ENCODE results near the gene RNF151.

RNF151 gene

GRCh38 chr16:1920727-1921171 is 45.9 kb upstream of the RNF151 start:
- ChIA-PET POLR2A (no interaction called here), CTCF (interaction anchor here (1.0 kb wide), 1 partner anchor 9 kb away, joined by 3 read pairs; no protein-coding TSS in a partner anchor)
- TF ChIP-seq, protein P1, sequence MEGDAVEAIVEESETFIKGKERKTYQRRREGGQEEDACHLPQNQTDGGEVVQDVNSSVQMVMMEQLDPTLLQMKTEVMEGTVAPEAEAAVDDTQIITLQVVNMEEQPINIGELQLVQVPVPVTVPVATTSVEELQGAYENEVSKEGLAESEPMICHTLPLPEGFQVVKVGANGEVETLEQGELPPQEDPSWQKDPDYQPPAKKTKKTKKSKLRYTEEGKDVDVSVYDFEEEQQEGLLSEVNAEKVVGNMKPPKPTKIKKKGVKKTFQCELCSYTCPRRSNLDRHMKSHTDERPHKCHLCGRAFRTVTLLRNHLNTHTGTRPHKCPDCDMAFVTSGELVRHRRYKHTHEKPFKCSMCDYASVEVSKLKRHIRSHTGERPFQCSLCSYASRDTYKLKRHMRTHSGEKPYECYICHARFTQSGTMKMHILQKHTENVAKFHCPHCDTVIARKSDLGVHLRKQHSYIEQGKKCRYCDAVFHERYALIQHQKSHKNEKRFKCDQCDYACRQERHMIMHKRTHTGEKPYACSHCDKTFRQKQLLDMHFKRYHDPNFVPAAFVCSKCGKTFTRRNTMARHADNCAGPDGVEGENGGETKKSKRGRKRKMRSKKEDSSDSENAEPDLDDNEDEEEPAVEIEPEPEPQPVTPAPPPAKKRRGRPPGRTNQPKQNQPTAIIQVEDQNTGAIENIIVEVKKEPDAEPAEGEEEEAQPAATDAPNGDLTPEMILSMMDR (IDR thresholded peaks at IDR 0.05; ENCODE audit: control extremely low read depth, extremely low read depth, low read depth, missing control alignments) = no peak
- DNase-seq (ENCODE audit: extremely low spot score) = no peak

GRCh38 chr16:1922357-1922756 is 44.3 kb upstream of the RNF151 start:
- DNase-seq (ENCODE audit: extremely low spot score) = no peak
- ChIA-PET CTCF (interaction anchor here (1.0 to 2.3 kb wide), 2 partner anchors 15 to 57 kb away, joined by 3 to 7 read pairs; no protein-coding TSS in a partner anchor), POLR2A (no interaction called here)
- TF ChIP-seq, protein P1 (IDR thresholded peaks at IDR 0.05; ENCODE audit: control extremely low read depth, extremely low read depth, low read depth, missing control alignments) = no peak

GRCh38 chr16:1923299-1924034 is 43.2 kb upstream of the RNF151 start:
- DNase-seq (ENCODE audit: extremely low spot score) = no peak
- ChIA-PET POLR2A (no interaction called here), CTCF (interaction anchor here (1.0 to 2.3 kb wide), 4 partner anchors 9 to 60 kb away, joined by 3 to 7 read pairs (median 4); no protein-coding TSS in a partner anchor)
- TF ChIP-seq, protein P1 (IDR thresholded peaks at IDR 0.05; ENCODE audit: control extremely low read depth, extremely low read depth, low read depth, missing control alignments) = peak; percentile 11

GRCh38 chr16:1924095-1924494 is 42.6 kb upstream of the RNF151 start:
- TF ChIP-seq, protein P1 (IDR thresholded peaks at IDR 0.05; ENCODE audit: control extremely low read depth, extremely low read depth, low read depth, missing control alignments) = no peak
- POLR2A ChIA-PET = no interaction called here
- CTCF ChIA-PET = interaction anchor here (1.3 to 2.3 kb wide), 2 partner anchors 10 to 17 kb away, joined by 3 to 7 read pairs; no protein-coding TSS in a partner anchor
- DNase-seq (ENCODE audit: extremely low spot score) = no peak

GRCh38 chr16:1926271-1926670 is 40.4 kb upstream of the RNF151 start:
- TF ChIP-seq, protein P1 (IDR thresholded peaks at IDR 0.05; ENCODE audit: control extremely low read depth, extremely low read depth, low read depth, missing control alignments) = no peak
- ChIA-PET CTCF (interaction anchor here (0.8 kb wide), 1 partner anchor 28 kb away, joined by 3 read pairs; no protein-coding TSS in a partner anchor), POLR2A (no interaction called here)
- DNase-seq (ENCODE audit: extremely low spot score) = no peak

- DNase-seq (ENCODE audit: extremely low spot score) = no peak
- TF ChIP-seq, protein P1 (IDR thresholded peaks at IDR 0.05; ENCODE audit: control extremely low read depth, extremely low read depth, low read depth, missing control alignments) = no peak
- ChIA-PET CTCF (interaction anchor here (0.7 to 2.8 kb wide), 15 partner anchors 8 to 157 kb away, joined by 3 to 20 read pairs (median 4); partner anchors contain the start of genes EME2, MRPS34, MSRB1 and NUBP2), POLR2A (no interaction called here)
Observed at GRCh38 chr16:1929105-1929504, 37.6 kb upstream of the RNF151 start.
